Activated T-cell treated with anti-CD3 and anti-CD28 coated beads for 48 hours (primary cell): Measurements from ENCODE around the gene GRP.

Experiments
- DNase-seq: peaks from one replicate; pipeline ENCODE4 v3.0.0-alpha.2; 2020; ENCODE audit warnings: low read depth

GRP gene

GRCh38 chr18:59219672-59220163, at the start of gene GRP:
Gene GRP (plus strand): TSS chr18:59220158. CDS start chr18:59220266, 108 bp downstream.
- DNase-seq, result no peak

GRCh38 chr18:59172664-59173249, 47.2 kb upstream of the GRP start:
- no peak for DNase-seq

GRCh38 chr18:59177485-59177884, 42.5 kb upstream of the GRP start:
- no peak for DNase-seq

- no peak for DNase-seq
Measured at GRCh38 chr18:59180150-59180845, 39.7 kb upstream of the GRP start.

GRCh38 chr18:59182673-59183072, 37.3 kb upstream of the GRP start:
- DNase-seq, result no peak

GRCh38 chr18:59189008-59189407, 30.9 kb upstream of the GRP start:
- DNase-seq, result no peak

- no peak for DNase-seq
Measured at GRCh38 chr18:59189746-59190145, 30.2 kb upstream of the GRP start.

GRCh38 chr18:59196161-59196725, 23.7 kb upstream of the GRP start:
- no peak for DNase-seq

GRCh38 chr18:59197636-59198035, 22.3 kb upstream of the GRP start:
- DNase-seq, result no peak

GRCh38 chr18:59198215-59198614, 21.7 kb upstream of the GRP start:
- DNase-seq, result no peak

GRCh38 chr18:59200787-59201186, 19.2 kb upstream of the GRP start:
- no peak for DNase-seq

- DNase-seq, result no peak
Measured at GRCh38 chr18:59202258-59202820, 17.6 kb upstream of the GRP start.

- no peak for DNase-seq
Measured at GRCh38 chr18:59207506-59207905, 12.5 kb upstream of the GRP start.

GRCh38 chr18:59208602-59209125, 11.3 kb upstream of the GRP start:
- DNase-seq, result no peak

GRCh38 chr18:59210299-59210698, 9.7 kb upstream of the GRP start:
- DNase-seq, result no peak

GRCh38 chr18:59211629-59212028, 8.3 kb upstream of the GRP start:
- no peak for DNase-seq

- DNase-seq, result no peak
Measured at GRCh38 chr18:59218018-59218417, 1.9 kb upstream of the GRP start.

- DNase-seq, result no peak
Measured at GRCh38 chr18:59220164-59220783, 316 bp downstream of the GRP start.

- no peak for DNase-seq
Measured at GRCh38 chr18:59220784-59221765, 1.1 kb downstream of the GRP start.

GRCh38 chr18:59222341-59222740, 2.4 kb downstream of the GRP start:
- no peak for DNase-seq

- DNase-seq, result no peak
Measured at GRCh38 chr18:59228351-59228750, 8.4 kb downstream of the GRP start.
